Measurements from ENCODE around the gene ATP5F1C. TPM values are rescaled to one million over a fixed set of nuclear protein-coding genes. Genes with fewer than 3 reads are reported as not detected.

Gene ATP5F1C
- total RNA-seq, 1 experiment from 2014 or later: 292 TPM

DNA sequence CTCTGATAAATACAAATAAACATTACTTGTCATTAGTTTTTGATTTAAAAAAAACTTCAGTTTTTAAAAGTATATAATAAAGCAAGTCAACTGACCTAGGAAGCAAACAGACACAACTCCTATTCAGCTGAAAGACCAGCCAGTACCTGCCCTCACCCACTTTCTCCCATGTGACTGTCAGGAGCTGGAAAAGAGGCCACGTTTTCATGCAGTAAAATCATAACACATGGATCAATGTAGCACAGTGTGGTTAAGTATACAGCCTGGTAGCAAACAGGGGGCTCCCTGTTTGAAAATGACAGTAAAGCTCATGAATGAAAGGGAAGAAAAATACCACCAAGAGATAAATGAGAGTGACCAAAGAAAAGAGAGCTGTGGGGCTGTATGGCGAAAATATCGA lies 21.7 kb upstream of the ATP5F1C start:
- CTCF ChIA-PET: no interaction called here
- TF ChIP-seq POLR2AphosphoS5 (IDR thresholded peaks at IDR 0.05; ENCODE audit: low read depth, low read length): no peak
- TF ChIP-seq, protein P1, sequence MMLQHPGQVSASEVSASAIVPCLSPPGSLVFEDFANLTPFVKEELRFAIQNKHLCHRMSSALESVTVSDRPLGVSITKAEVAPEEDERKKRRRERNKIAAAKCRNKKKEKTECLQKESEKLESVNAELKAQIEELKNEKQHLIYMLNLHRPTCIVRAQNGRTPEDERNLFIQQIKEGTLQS (IDR thresholded peaks at IDR 0.05): no peak
- no peak for TF ChIP-seq SP1 (IDR thresholded peaks at IDR 0.05; ENCODE audit: low read depth)
- no peak for TF ChIP-seq ELF1 (IDR thresholded peaks at IDR 0.05; ENCODE audit: borderline replicate concordance, low read depth)
- no peak for TF ChIP-seq ZFX (IDR thresholded peaks at IDR 0.05)
- no peak for TF ChIP-seq JUND (IDR thresholded peaks at IDR 0.05)
- TF ChIP-seq TCF7L2 (IDR thresholded peaks at IDR 0.05; ENCODE audit: borderline replicate concordance, extremely low read depth, insufficient read depth, insufficient read length): no peak
- TF ChIP-seq RAD21 (IDR thresholded peaks at IDR 0.05; ENCODE audit: low read depth): no peak
- TF ChIP-seq REST (IDR thresholded peaks at IDR 0.05; ENCODE audit: low read depth): no peak
- TF ChIP-seq EGR1 (IDR thresholded peaks at IDR 0.05; ENCODE audit: low read depth): no peak
- TF ChIP-seq CTCF (IDR thresholded peaks at IDR 0.05 in 2 of 3, conservative IDR thresholded peaks at IDR 0.05 in 1 of 3; ENCODE audit: borderline replicate concordance in 1 of 3, insufficient read depth in 1 of 3, low read depth in 2 of 3, low read length in 2 of 3): no peak
- TF ChIP-seq POLR2A (IDR thresholded peaks at IDR 0.05; ENCODE audit: borderline replicate concordance, extremely low read depth, insufficient read depth, insufficient read length): no peak
- no peak overlapping the region for H3K4me3 ChIP-seq (replicated peaks in 1 of 2; ENCODE audit: low read depth in 1 of 2, low read length in 2 of 2)
- no peak overlapping the region for H3K9ac ChIP-seq (ENCODE audit: low read length)
- H3K4me1 ChIP-seq (ENCODE audit: control insufficient read depth in 1 of 2, insufficient read depth in 2 of 2, low read length in 2 of 2): no peaks in the 10 kb centered on the region
- H3K4me2 ChIP-seq (ENCODE audit: low read length): no peak overlapping the region
- ATAC-seq (no peak), DNase-seq (ENCODE audit: low read depth, low spot score) (no peak)
- H2AFZ ChIP-seq (ENCODE audit: low read depth, low read length, poor library complexity, severe bottlenecking): no peak overlapping the region
- H3K79me2 ChIP-seq (ENCODE audit: insufficient read depth, low read length): no peaks in the 10 kb centered on the region
- H3K27me3 ChIP-seq (ENCODE audit: insufficient read depth, low read length): no peaks in the 10 kb centered on the region
- H3K36me3 ChIP-seq (ENCODE audit: control insufficient read depth in 1 of 2, insufficient read depth in 2 of 2, low read length in 2 of 2): peaks cover 7 to 41% of the 10 kb centered on the region in 2 experiments; a peak in 3 of 4 replicates
- no peaks in the 10 kb centered on the region for H4K20me1 ChIP-seq (ENCODE audit: insufficient read depth)
- no TSS peak for BruUV-seq (replicated peaks)
- H3K27ac ChIP-seq (ENCODE audit: low read depth, low read length): no peak overlapping the region
- intact Hi-C loops (cut with micrococcal nuclease): no loop called here
- POLR2A ChIA-PET: no interaction called here
- RAD21 ChIA-PET (ENCODE audit: low non-redundant PET in 1 of 2, low total read pairs in 2 of 2, uncharacterized antibody in 2 of 2, unreplicated experiment in 2 of 2): no interaction called here
- H3K9me3 ChIP-seq (ENCODE audit: control insufficient read depth in 1 of 2, insufficient read depth in 1 of 2, low read depth in 1 of 2, low read length in 2 of 2): no peaks in the 10 kb centered on the region
- H3K9me2 ChIP-seq (ENCODE audit: insufficient read depth): no peaks in the 10 kb centered on the region
